Ishikawa (cell line): Measurements from ENCODE around the gene CAMTA1.

Experiments
- CEBPB ChIP-seq: IDR thresholded peaks from 2 replicates; pipeline ENCODE4 v1.6.1; 2012
- CREB1 ChIP-seq: IDR thresholded peaks from 2 replicates; pipeline ENCODE4 v1.6.1; 2012; ENCODE audit warnings: low read depth
- EGR1 ChIP-seq: IDR thresholded peaks from 2 replicates; pipeline ENCODE4 v1.6.1; 2012
- EP300 ChIP-seq: IDR thresholded peaks from 2 replicates; pipeline ENCODE4 v1.6.1; 2012; ENCODE audit warnings: borderline replicate concordance
- FOXM1 ChIP-seq: IDR thresholded peaks from 2 replicates; pipeline ENCODE4 v1.6.1; 2012; ENCODE audit warnings: low read depth, borderline replicate concordance
- MAX ChIP-seq: IDR thresholded peaks from 2 replicates; pipeline ENCODE4 v1.6.1; 2012
- NFIC ChIP-seq: IDR thresholded peaks from 2 replicates; pipeline ENCODE4 v1.6.1; 2012
- RAD21 ChIP-seq: IDR thresholded peaks from 2 replicates; pipeline ENCODE4 v1.6.1; 2012; ENCODE audit warnings: low read depth
- REST ChIP-seq: IDR thresholded peaks from 2 replicates; pipeline ENCODE4 v1.6.1; 2012; ENCODE audit warnings: low read depth, mild to moderate bottlenecking
- TAF1 ChIP-seq: IDR thresholded peaks from 2 replicates; pipeline ENCODE4 v1.6.1; 2012; ENCODE audit warnings: low read depth, mild to moderate bottlenecking
- TEAD4 ChIP-seq: IDR thresholded peaks from 2 replicates; pipeline ENCODE4 v1.6.1; 2012
- YY1 ChIP-seq: IDR thresholded peaks from 2 replicates; pipeline ENCODE4 v1.6.1; 2012; ENCODE audit warnings: low read depth
- TF ChIP-seq, protein P1 (sequence below): IDR thresholded peaks from 2 replicates; pipeline ENCODE4 v1.6.1; 2012

DNA sequence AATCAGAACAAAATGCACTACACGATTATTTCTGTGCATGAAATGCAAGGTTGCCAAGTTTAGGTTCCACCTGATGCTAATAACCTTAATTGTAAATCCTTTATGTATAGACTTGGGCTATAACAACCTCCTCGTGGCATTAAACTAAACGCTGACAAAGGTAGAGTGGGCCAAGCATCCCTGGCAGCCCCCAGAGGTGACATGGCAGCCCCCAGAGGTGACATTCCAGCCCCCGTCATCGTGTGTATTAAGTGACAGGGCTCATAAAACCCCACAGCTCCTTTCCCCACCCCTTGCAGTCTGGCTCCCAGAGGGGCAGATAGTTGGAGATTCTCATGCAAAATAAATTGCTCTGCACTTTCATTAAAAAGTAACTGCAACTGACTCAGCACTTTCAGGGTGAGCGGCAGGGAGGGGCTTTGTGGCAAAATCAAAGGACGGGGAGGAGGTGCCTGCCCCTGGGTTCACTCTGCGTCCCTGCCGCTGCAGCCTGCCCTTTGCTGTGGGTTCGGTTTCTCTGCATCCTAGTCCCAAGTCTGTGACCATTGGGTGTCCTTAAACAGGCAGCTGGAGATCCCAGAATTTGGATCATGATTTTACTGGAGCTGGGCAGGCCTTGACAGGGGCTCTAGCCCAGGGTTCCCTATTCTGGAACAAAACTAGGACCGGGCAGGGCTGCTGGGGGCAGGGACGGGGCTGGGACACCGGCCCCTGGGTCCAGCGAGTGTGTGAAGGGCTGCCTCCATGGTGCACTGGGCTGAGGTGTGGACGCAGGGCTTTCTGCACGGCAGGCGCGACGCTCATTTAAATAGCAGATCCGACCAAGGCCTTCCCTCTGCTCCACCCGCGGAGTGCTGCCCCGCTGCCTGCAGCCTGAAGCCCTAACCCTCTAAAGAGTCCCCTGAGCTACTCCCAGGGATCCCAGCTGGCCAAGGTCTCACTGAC is 751.0 kb downstream of the CAMTA1 start:
- TF ChIP-seq EP300 (no peak), REST (no peak), FOXM1 (no peak), EGR1 (no peak), RAD21 (no peak), NFIC (no peak), CREB1 (no peak), CEBPB (no peak), TAF1 (no peak), YY1 (no peak), MAX (no peak), TEAD4 (no peak)
- TF ChIP-seq, protein P1, sequence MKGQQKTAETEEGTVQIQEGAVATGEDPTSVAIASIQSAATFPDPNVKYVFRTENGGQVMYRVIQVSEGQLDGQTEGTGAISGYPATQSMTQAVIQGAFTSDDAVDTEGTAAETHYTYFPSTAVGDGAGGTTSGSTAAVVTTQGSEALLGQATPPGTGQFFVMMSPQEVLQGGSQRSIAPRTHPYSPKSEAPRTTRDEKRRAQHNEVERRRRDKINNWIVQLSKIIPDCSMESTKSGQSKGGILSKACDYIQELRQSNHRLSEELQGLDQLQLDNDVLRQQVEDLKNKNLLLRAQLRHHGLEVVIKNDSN: no peak
